GM04503 (cell line): ENCODE results near the gene POLR1F.

ENCODE experiments used
- DNase-seq: peaks from one replicate; pipeline ENCODE4 v3.0.0-alpha.2; 2012; ENCODE audit warnings: low read depth

POLR1F gene

DNA sequence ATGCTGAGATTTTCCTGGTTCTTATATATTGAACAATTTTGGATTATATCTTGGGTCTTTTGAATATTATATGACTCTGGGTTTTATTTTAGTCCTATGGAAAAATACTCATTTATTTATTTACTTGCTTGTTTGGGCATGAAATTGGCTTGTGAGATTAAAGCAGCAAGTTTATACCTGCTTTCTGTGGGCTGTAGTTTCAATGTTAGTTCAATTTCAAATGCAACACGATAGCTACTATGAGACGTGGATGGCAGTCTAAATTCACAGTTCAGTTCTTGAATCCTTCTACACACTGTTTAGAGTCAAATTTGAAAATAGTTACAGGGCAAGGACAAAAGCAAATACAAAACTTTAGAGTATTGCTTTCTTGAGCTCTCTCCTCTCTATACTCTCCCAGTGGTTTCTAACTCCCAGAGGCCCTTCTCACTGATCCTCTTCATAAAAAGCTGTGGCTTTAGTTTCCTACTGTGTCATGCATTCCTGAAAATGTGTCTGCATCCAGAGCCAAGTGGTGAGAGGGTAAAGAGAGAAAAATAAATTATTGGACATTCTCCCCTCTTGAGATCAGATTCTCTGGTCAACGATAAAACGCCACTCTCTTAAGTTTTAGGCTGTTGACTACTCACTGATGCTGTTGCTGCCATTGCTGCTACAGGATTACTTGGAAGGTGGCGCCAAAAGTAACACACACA, 34.4 kb downstream of the POLR1F start:
- peak; percentile 52 for DNase-seq

DNA sequence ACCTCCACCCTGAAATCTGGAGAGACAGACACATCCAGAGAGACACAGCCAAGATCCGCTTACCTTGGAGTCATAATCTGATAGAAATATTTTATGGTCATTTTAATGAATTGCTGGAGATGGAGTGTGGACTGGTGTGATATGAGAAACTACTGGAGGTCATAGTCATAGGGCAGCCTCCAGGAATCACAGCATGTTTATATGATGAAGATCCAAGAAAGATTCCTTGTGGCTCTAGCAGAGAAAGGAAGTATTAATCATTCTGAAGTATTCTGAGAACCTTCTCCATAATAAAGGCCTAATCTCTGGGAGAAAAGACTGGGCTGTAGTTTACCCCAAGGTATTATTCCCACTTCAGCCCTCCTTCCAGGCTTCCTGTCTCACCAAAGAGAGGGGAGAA, 38.0 kb downstream of the POLR1F start:
- DNase-seq, result no peak

DNA sequence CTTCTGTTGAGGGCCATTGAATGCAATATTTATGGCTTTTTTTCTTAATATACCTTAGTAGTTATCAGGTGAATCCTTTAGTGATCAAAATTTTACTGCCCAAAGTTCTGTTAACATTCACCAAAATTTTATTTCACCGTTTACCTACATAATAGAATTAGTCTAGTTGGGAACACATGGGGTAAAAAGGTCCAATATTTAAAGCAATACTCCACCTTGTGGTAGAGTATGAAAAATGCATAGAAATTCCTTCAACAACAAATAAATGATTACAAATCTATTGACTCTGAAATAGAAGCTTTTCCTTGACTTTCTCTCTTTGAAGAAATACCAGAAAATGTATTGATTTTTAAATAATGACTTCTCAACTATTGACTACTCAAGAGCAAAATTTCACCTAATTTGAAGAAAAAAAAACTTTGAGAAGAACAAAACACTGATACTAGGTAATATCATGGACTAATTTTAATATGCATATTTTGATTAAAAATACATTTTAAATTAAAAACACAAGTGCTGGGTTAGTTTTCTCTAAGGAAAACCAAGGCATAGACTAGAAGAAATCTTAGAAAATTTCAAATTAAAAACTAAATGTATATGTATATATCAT, 43.3 kb downstream of the POLR1F start:
- DNase-seq, result peak; percentile 15

DNA sequence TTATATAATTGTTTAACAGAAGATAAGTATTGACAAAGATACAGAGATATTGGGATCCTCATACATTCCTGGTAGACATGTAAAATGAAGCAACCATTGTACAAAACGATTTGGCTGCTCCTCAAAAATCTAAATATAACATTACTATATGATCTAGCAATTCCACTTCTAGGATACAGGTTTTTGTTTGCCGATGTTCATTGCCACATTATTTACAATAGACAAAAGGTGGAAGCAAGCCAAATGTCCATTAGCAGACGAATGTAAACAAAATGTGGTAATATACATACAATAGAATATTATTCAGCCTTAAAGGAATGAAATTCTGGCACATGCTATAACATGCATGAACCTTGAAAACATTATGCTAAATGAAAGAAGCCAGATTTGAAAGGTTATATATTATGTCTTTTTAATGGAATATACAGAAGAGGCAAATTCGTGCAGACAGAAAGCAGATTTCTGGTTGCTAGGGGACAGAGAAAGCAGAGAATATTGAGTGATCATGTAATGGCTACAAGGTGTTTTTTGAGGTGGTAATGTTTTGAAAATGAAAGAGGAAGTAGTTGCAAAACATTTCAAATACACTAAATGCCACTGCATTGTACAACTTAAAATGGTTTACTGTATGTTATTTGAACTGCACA, 44.9 kb downstream of the POLR1F start:
- DNase-seq, result no peak

DNA sequence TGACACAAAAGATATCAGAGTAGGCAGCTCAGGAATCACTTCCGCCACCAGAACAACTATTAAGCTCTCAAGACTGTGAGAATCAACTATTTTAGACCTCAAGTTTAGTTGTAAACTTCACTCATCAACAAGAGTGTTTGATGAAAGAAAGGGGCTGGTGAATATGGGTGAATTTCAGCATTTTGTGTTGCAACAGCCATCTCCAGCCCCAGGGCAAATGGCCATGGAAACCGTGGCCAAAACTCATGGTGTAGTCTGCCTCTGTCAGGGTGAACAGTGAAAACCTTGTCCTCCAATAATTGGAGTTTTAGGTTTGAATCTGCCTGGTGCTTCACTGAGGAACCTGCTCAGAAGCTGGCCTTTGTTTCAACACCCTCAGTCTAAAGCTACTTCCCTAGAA, 60.0 kb downstream of the POLR1F start:
- DNase-seq, result no peak
